NCI-H2227 (cell line): ENCODE data around the gene PLEKHG4.

Experiments used
- DNase-seq: peaks from one replicate; lab custom pipeline; 2025; ENCODE audit not compliant: unreplicated experiment; lab: John Stamatoyannopoulos, UW

PLEKHG4 gene

DNA sequence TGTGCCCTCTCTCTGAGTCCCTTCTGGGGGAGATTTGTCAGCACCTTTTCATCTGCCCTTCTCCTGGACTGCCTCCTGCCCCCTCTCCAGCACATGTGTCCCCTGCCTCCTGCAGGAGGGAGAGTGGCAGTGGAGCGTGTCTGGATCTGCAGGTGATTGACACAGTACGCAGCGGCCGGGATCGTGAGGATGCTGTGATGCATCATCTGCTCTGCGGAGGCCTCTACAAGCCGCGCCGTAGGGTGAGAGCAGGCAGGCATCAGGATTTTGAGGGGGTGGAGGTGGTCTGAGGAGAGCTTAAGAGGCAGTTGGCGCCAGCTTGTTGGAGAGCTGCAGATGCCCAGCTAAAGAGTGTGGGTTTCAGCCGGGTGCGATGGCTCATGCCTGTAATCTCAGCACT, 19.6 kb upstream of the PLEKHG4 start:
- DNase-seq, result peak; percentile 8

DNA sequence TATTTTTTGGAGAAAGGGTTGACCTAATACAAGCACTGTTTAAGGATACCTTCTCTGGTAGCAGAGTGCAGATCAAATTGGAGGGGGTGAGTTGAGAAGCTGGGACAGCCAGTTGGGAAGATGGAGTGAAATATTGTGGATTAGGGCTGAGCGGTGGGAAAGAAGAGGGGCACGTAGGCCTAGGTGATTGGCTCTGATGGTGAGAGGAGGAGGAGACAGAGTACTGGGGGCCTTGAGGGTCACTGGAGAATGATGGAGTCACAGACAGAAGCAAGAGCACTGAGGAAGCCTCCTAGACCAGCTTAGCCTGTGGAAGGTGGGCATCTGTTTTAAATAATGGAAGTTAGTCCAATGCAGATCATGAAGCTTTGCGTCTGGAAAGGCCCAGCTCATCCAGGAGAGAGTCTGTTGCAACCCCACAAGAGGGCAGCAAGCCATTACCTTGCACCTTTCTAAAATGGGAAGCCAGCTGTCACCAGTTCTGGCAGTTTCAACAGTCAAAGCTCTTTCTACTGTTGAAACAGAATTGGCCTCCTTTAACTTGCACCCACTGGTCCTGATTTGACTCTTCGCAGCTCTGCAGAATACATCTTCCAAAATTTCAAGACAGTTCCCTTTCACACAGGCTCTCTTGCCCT, 18.8 kb upstream of the PLEKHG4 start:
- peak; percentile 13 for DNase-seq

DNA sequence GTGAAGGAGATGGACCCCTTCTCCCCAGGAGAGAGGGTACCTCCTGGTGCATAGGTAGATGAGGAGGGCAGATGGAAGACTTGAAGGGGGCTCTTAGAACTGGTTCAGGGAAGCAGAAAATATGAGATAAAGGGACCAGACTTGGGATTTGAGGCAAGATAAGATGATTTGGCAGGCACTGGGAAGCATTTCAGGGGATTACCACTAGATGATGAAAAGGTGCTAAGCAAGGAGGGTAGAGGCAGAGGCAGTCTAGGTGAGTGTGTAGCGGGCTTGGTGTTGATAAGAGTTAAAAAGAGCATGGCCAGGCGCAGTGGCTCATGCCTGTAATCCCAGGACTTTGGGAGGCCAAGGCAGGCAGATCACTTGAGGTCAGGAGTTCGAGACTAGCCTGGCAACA, 16.1 kb upstream of the PLEKHG4 start:
- DNase-seq, result no peak

GRCh38 chr16:67264277-67264676, 15.1 kb upstream of the PLEKHG4 start:
- DNase-seq, result no peak

DNA sequence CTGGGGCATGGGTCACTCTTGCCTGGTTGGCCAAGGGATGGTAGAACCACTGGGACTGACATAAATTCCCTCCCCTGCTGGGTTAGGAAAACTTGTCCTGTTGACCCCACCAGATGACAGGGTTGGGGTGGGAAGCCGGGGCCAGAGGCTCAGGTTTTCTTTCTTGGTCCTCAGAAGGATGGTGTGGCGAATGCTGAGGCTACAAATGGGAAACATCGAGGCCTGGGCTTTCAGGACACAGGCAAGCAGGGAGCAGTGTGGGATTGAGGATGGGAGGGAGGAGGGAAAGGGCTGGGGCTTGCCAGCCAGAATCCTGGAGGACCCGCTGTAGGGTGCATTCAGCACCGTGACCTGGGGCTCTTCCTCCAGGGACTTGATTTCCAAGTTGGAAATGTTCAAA, 14.5 kb upstream of the PLEKHG4 start:
- DNase-seq, result no peak

DNA sequence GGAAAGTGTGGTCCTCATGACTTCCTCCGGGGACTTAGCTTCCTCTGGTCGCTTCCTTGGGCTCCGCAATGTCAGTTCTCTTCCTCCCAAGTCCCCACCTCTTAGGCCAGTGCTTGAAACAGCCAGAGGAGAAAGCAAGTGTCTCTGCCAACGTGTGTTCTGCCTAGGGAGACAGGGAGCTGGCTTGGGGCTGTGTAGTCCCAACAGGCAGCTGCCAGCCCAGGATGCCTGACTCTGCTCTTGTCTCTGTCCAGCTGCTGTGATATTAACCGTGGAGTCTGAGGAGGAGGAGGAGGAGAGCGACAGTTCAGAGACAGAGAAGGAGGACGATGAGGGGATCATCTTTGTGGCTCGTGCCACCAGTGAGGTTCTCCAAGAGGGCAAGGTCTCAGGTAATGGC, 13.5 kb upstream of the PLEKHG4 start:
- DNase-seq, result no peak

DNA sequence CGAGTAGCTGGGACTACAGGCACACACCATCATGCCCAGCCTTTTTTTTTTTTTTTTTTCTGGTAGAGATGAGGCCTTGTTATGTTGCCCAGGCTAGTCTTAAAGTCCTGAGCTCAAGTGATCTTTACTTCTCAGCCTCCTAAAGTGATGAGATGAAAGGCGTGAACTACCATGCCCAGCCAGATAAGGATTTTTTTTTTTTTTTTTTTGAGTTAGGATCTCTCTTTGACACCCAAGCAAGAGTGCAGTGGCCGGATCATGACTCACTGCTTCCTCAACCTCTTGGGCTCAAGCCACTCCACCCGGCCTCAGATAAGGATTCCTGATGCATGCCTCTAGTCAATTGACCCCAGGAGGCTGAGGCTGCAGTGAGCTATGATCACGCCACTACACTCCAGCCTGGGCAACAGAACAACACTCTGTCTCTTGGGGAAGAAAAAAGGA, 11.2 kb upstream of the PLEKHG4 start:
- DNase-seq, result no peak

DNA sequence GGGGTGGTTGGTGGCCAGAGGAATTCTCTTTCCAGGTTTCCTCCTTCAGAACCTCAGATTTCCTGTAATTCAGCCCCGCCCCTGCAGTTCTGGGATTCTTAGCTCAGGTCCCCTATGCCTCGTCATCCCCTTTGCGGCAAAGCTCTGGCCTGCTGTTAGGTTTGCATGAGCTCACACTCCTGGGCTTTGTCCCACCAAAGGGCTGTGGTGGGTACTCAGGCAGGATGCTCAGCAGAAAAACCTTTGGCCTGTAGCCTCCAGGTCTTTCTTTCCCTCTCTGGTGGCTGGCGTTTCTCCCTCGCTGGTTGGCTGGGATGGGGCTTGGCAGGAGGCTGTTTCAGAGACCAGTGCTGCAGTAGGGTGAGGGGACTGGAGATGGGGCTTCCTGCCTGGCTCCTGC, 9.6 kb upstream of the PLEKHG4 start:
- DNase-seq, result no peak

DNA sequence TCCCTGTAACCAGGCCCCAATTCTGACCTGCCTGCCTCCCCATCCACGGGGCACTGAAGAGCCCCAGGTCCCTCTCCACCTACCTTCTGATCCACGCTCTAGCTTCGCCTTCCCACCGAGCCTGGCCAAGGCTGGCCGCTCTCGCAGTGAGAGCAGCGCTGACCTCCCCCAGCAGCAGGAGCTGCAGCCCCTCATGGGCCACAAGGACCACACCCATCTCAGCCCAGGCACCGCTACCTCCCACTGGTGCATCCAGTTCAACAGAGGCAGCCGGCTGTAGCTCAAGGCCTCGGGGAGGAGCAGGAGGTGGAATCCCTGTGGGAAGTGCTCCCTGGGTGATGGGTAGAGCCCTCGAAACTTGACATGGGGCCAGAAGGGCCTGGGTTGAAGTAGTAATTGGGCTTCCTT, 8.4 kb upstream of the PLEKHG4 start:
- no peak for DNase-seq

DNA sequence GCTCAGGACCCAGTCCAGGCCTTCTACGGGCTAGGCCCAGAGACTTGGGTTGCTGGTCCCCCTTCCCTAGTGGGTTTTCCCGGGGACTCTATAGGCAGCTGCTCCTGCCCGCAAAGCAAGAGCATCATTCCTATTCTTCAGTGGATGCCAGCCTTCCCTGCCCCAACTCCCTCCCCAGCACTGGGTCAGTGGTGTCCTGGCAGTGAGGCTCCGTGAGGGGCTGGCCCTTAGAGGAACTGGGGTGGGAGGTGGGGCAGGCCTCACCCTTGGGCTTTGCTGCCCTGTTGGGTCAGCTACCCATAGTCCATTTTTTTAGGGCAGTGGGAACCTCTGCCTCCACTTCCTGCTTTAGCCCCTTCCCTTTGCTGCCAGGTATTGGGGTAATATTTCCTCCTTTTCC, 7.9 kb upstream of the PLEKHG4 start:
- DNase-seq, result no peak

GRCh38 chr16:67275321-67275720, 4.0 kb upstream of the PLEKHG4 start:
- DNase-seq, result no peak

DNA sequence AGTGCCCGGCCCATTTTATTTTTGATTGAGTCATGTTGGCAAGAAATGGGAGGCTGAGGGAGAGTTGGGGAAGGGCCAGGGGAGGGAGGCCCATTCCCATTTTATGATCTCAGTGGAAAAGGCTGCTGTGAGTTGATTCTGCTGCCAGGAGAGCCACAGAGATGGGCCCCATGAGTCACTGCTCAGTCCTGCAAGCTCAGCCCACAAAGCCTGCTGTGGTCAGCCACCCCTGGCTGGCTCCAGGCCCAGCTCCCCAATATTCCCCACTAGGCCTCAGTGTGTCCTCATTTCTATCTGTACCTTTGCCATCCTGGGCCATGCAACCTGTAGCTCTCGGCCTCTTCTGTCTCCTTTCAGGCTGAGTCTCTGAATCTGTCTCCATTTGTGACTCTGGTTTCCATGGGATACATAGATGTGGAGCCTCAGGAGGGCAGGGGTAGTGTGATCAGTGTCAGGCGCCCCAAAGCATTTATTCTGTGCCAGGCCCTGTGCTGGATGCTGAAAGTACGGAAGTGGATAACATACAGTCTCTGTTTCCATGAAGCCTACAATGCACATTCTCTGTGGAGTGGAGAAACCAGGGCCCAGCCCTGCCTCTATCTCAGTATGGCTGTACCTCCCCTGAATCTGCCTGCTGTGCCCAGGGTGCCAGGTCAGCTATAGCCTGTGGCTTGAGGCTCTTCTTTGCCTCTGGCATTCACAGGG, 1.9 kb upstream of the PLEKHG4 start:
- no peak for DNase-seq

- DNase-seq, result no peak
Measured at GRCh38 chr16:67277999-67278772, 1.1 kb upstream of the PLEKHG4 start.

GRCh38 chr16:67278773-67279295, 498 bp upstream of the PLEKHG4 start:
- peak; percentile 53 for DNase-seq

DNA sequence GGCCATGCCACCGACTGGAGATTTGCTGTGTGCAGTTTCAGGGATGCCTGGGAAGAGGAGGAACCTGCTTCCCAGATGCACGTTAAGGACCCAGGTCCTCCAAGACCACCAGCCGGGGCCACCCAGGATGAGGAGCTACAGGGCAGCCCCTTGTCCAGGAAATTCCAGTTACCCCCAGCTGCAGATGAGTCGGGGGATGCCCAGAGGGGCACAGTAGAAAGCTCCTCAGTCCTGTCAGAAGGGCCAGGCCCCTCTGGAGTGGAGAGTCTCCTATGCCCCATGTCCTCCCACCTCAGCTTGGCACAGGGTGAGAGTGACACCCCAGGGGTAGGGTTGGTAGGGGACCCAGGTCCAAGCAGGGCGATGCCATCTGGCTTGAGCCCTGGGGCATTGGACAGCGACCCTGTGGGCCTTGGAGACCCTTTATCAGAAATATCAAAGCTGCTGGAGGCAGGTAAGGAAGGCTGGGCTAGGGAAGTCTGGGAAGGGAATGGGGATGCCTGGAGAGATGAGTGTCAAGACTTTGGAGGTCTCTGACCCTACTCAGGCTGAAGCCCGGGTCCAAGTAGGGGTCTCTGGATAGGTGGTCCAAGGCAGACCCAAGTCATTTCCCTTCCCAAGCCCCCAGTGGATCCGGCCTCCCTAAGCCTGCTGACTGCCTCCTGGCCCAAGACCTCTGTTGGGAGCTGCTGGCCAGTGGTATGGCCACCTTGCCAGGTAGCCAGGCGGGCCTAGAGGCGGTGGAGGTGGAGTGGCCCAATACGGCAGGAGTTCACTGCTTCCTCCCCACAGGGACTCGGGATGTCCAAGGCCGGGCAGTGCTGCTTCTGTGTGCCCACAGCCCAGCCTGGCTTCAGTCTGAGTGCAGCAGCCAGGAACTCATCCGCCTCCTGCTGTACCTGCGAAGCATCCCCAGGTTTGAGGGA, 1.0 kb downstream of the PLEKHG4 start:
- DNase-seq, result no peak

GRCh38 chr16:67281536-67282446, 2.5 kb downstream of the PLEKHG4 start:
- no peak for DNase-seq

- no peak for DNase-seq
Measured at GRCh38 chr16:67282447-67282805, 3.1 kb downstream of the PLEKHG4 start.

DNA sequence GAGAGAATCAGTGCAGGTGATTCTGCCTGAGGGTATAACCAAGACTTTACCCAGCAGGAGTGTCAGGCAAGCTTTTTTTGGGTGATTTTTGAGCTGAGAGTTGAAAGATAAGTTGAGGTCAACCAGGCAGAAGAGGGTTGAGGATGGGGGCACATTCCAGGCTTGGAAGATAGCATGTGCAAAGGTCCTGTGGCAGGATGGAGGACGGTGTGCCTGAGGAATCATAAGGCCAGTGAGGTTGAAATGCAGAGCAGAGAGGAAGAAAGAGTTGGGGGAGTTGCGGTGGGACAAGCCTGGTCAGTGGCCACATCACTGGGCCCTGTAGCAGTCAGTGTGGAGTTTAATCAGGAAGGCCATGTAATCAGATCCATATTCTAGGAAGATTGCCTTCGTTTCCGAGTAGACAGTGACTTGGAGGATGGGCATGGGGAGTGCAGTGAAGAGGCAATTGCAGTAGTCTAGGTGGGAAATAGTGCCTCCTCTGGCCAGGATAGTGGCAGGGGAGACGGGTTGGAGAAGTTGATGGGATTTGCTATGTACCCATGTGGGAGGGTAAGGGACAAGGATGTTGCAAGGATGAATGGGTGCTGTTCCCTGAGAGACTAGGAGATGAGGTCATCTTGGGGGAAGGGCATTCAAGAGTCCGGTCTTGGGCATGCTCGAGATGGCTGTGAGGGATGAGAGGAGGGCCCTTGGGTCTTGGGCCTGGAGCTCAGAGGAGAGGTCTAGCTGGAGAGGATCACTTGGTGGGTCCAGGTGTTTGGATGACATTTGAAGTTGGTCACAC, 3.9 kb downstream of the PLEKHG4 start:
- no peak for DNase-seq
